CD14-positive monocyte (primary cell): ENCODE results near the gene CSF2. TPM values are rescaled to one million over a fixed set of nuclear protein-coding genes. Genes with fewer than 3 reads are reported as not detected.

Source experiments
- DNase-seq, 3 donors: peaks; one replicate each; pipeline ENCODE4 v3.0.0-alpha.2; 2011 to 2022
- H2AFZ ChIP-seq: 2 replicates; pipeline ENCODE4 v1.6.0; 2012; ENCODE audit warnings: mild to moderate bottlenecking, low read depth, low read length, inconsistent platforms; ENCODE audit not compliant: insufficient read depth, poor library complexity, severe bottlenecking
- H3K27ac ChIP-seq, 2 donors: 1 replicate in 1 of 2; 2 replicates in 1 of 2; pipeline ENCODE4 v1.5.1; 2012 to 2013; ENCODE audit warnings: low read length in 2 of 2, control low read depth in 1 of 2, inconsistent platforms in 1 of 2, low read depth in 1 of 2, mild to moderate bottlenecking in 1 of 2
- H3K27me3 ChIP-seq, 2 donors: one replicate each; pipeline versions ENCODE4 v1.6.0 to v1.6.1; 2011 to 2013; ENCODE audit warnings: low read length in 2 of 2; ENCODE audit not compliant: control insufficient read depth in 2 of 2, insufficient read depth in 2 of 2
- H3K36me3 ChIP-seq, 2 donors: replicated peaks in 1 of 2; 1 replicate in 1 of 2; 2 replicates in 1 of 2; pipeline versions ENCODE4 v1.5.1 to v1.6.1; 2012 to 2013; ENCODE audit warnings: low read length in 2 of 2, control low read depth in 1 of 2, inconsistent platforms in 1 of 2, mild to moderate bottlenecking in 1 of 2; ENCODE audit not compliant: insufficient read depth in 2 of 2, control insufficient read depth in 1 of 2
- H3K4me1 ChIP-seq, 2 donors: 1 replicate in 1 of 2; 2 replicates in 1 of 2; pipeline versions ENCODE4 v1.5.1 to v1.6.1; 2012 to 2013; ENCODE audit warnings: low read length in 2 of 2, control low read depth in 1 of 2, inconsistent platforms in 1 of 2, mild to moderate bottlenecking in 1 of 2, moderate library complexity in 1 of 2; ENCODE audit not compliant: insufficient read depth in 2 of 2, control insufficient read depth in 1 of 2
- H3K4me2 ChIP-seq: replicated peaks from 2 replicates; pipeline ENCODE3; 2012; ENCODE audit warnings: low read length, moderate library complexity, mild to moderate bottlenecking; ENCODE audit not compliant: poor library complexity, severe bottlenecking; ENCODE audit errors: extremely low read depth
- H3K4me3 ChIP-seq, 3 experiments: fragments of 200-600 bp in 1 of 3; sonication (generic) in 1 of 3; replicated peaks in 1 of 3; 1 replicate in 2 of 3; 2 replicates in 1 of 3; pipeline ENCODE4 v1.5.1; 2011 to 2013; ENCODE audit warnings: low read length in 3 of 3, mild to moderate bottlenecking in 3 of 3, control low read depth in 2 of 3, low read depth in 2 of 3, inconsistent platforms in 1 of 3, moderate library complexity in 1 of 3
- H3K79me2 ChIP-seq: 2 replicates; pipeline ENCODE4 v1.6.0; 2012; ENCODE audit warnings: mild to moderate bottlenecking, control low read depth, inconsistent platforms, low read length, moderate library complexity; ENCODE audit not compliant: insufficient read depth
- H3K9ac ChIP-seq: 2 replicates; pipeline ENCODE4 v1.6.0; 2017; ENCODE audit warnings: low read length, mild to moderate bottlenecking; ENCODE audit not compliant: insufficient read depth, poor library complexity, severe bottlenecking
- H3K9me3 ChIP-seq, 2 donors: replicated peaks in 1 of 2; 1 replicate in 1 of 2; 2 replicates in 1 of 2; pipeline versions ENCODE4 v1.5.1 to v1.6.1; 2012 to 2013; ENCODE audit warnings: low read length in 2 of 2, control low read depth in 1 of 2; ENCODE audit not compliant: control insufficient read depth in 1 of 2, insufficient read depth in 1 of 2
- H4K20me1 ChIP-seq: 2 replicates; pipeline ENCODE4 v1.6.0; 2012; ENCODE audit warnings: mild to moderate bottlenecking, low read length, control low read depth, moderate library complexity; ENCODE audit not compliant: insufficient read depth
- H3K27ac Mint-ChIP-seq, 7 donors: one replicate each; pipeline ENCODE4 v1.8.0; 2020; ENCODE audit warnings: mild to moderate bottlenecking in 7 of 7, mixed read lengths in 7 of 7, moderate library complexity in 6 of 7, inconsistent platforms in 2 of 7
- H3K27me3 Mint-ChIP-seq, 3 donors: one replicate each; pipeline ENCODE4 v1.8.0; 2021 to 2022; ENCODE audit warnings: low read depth in 3 of 3, mild to moderate bottlenecking in 3 of 3, mixed read lengths in 3 of 3, moderate library complexity in 3 of 3, inconsistent platforms in 1 of 3
- H3K36me3 Mint-ChIP-seq, 2 donors: one replicate each; pipeline ENCODE4 v1.8.0; 2020; ENCODE audit warnings: mixed read lengths in 2 of 2, inconsistent platforms in 1 of 2, mild to moderate bottlenecking in 1 of 2
- H3K4me1 Mint-ChIP-seq: one replicate; pipeline ENCODE4 v1.8.0; 2020; ENCODE audit warnings: mild to moderate bottlenecking, mixed read lengths
- H3K4me3 Mint-ChIP-seq, 2 donors: one replicate each; pipeline ENCODE4 v1.8.0; 2020; ENCODE audit warnings: mild to moderate bottlenecking in 2 of 2, mixed read lengths in 2 of 2, moderate library complexity in 1 of 2
- H3K9me3 Mint-ChIP-seq, 7 donors: one replicate each; pipeline ENCODE4 v1.8.0; 2020 to 2022; ENCODE audit warnings: mixed read lengths in 7 of 7, mild to moderate bottlenecking in 6 of 7, moderate library complexity in 6 of 7, inconsistent platforms in 2 of 7
- CTCF ChIP-seq: fragments of 200-600 bp; IDR thresholded peaks from one replicate; pipeline ENCODE4 v1.8.0; 2022; ENCODE audit warnings: antibody characterized with exemption, mild to moderate bottlenecking
- WGBS: methylation state at CpG from one replicate; pipeline ENCODE4 v1.1.5; 2013; ENCODE audit warnings: missing lambda C conversion rate; ENCODE audit not compliant: insufficient coverage; 5-methylcytosine and 5-hydroxymethylcytosine counted together
- intact Hi-C, 2 donors: fragments of 100-400 bp; cut with micrococcal nuclease; formaldehyde crosslinking; loops; one replicate each; pipeline versions ENCODE4 v1.15.0 to v1.15.1; 2023
- polyA plus RNA-seq, 3 donors: library from polyadenylated mRNA; depleted of rRNA in 1 of 3; unstranded in 2 of 3; stranded (reverse) in 1 of 3; fragments of 300-500 nt in 2 of 3; fragments of >200 nt in 1 of 3; fragmentation: Illumina TruSeq in 2 of 3; gene quantifications; 1 replicate in 2 of 3; 2 replicates in 1 of 3; pipeline ENCODE4 v1.2.3, GENCODE V29; 2012 to 2021

Gene CSF2
- polyA plus RNA-seq, 3 donors: not detected

- H3K27me3 ChIP-seq: peaks cover 12 to 22% of the 10 kb centered on the region in 2 donors
- H3K4me3 ChIP-seq: no peak overlapping the region
- Mint-ChIP-seq H3K9me3 (peaks cover 0 to 3% (median 0%) of the 10 kb centered on the region in 7 donors), H3K27ac (no peak overlapping the region), H3K36me3 (peaks cover 0 to 4% of the 10 kb centered on the region in 2 donors), H3K4me3 (no peak overlapping the region), H3K27me3 (peaks cover 30 to 52% (median 30%) of the 10 kb centered on the region in 3 donors), H3K4me1 (peaks cover 16% of the 10 kb centered on the region)
- no peak overlapping the region for H2AFZ ChIP-seq
- H4K20me1 ChIP-seq: no peaks in the 10 kb centered on the region
- no peak for TF ChIP-seq CTCF
- intact Hi-C loops: no loop called here
- no peak for DNase-seq
- H3K4me2 ChIP-seq: no peak overlapping the region
- H3K9me3 ChIP-seq: no peaks in the 10 kb centered on the region
- no peaks in the 10 kb centered on the region for H3K36me3 ChIP-seq
- H3K9ac ChIP-seq: no peak overlapping the region
- 92% methylated on average over 10 of the region's 16 CpGs for WGBS
- no peak overlapping the region for H3K27ac ChIP-seq
- no peaks in the 10 kb centered on the region for H3K79me2 ChIP-seq
- H3K4me1 ChIP-seq: peaks cover 2 to 11% of the 10 kb centered on the region in 2 donors
These were observed 1.5 kb downstream of the CSF2 start for GRCh38 chr5:132074772-132075718.

- H3K79me2 ChIP-seq: no peaks in the 10 kb centered on the region
- 94% methylated on average over 2 of the region's 2 CpGs for WGBS
- H3K36me3 Mint-ChIP-seq: peaks cover 0 to 4% of the 10 kb centered on the region in 2 donors
- DNase-seq: no peak
- peaks cover 0 to 3% (median 0%) of the 10 kb centered on the region in 7 donors for H3K9me3 Mint-ChIP-seq
- H3K9ac ChIP-seq: no peak overlapping the region
- no peaks in the 10 kb centered on the region for H3K36me3 ChIP-seq
- no peak overlapping the region for H3K27ac ChIP-seq
- no peak for TF ChIP-seq CTCF
- H3K27ac Mint-ChIP-seq: no peak overlapping the region
- H3K27me3 ChIP-seq: peaks cover 10 to 16% of the 10 kb centered on the region in 2 donors
- no peak overlapping the region for H3K4me3 ChIP-seq
- no peak overlapping the region for H3K4me2 ChIP-seq
- no peak overlapping the region for H2AFZ ChIP-seq
- H3K9me3 ChIP-seq: no peaks in the 10 kb centered on the region
- H3K4me1 Mint-ChIP-seq: peaks cover 10% of the 10 kb centered on the region
- intact Hi-C loops: no loop called here
- no peaks in the 10 kb centered on the region for H4K20me1 ChIP-seq
- H3K4me1 ChIP-seq: peaks cover 0 to 5% of the 10 kb centered on the region in 2 donors
- H3K4me3 Mint-ChIP-seq: no peak overlapping the region
- H3K27me3 Mint-ChIP-seq: peaks cover 23 to 46% (median 24%) of the 10 kb centered on the region in 3 donors
These were observed 2.1 kb downstream of the CSF2 start for GRCh38 chr5:132075719-132076077.
